LNCAP (cell line): ENCODE results near the gene PKP2.

Source experiments
- TF ChIP-seq, protein P1 (sequence below): fragments of 450-650 bp; IDR thresholded peaks from 2 replicates; pipeline ENCODE4 v1.5.1; 2017; ENCODE audit warnings: mild to moderate bottlenecking

Gene PKP2

DNA sequence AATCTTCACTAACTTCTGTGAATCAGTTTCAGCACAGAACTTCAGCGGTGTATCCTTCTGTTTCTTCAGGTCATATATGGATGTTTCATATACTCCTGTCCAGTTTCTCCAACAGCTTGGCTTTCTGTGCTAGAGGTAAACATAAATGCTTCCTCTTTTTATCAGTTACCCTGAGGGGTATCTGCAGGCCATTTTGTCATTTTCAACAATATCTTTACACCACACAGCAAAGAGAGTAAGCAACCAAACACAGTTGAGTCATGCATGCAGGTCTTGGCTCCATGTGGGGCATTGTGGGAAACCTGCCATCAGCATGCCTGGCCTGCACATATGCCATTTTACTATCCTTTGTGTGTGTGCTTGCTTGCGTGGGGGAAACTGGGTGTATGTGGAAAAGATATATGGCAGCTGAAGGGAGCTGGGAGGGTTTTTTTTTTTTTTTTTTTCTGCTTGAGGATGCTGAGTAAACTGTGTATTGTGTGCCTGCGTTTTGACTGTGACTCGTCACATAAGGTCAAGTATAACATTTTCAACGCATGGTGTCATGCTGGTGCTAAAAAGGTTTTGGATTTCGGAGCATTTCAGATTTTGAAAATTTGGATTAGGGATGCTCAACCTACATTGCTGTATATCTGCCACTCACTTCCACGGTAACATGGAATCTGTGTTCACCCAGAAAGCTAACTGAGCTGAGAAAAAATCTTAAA, 84.7 kb downstream of the PKP2 start:
- TF ChIP-seq, protein P1, sequence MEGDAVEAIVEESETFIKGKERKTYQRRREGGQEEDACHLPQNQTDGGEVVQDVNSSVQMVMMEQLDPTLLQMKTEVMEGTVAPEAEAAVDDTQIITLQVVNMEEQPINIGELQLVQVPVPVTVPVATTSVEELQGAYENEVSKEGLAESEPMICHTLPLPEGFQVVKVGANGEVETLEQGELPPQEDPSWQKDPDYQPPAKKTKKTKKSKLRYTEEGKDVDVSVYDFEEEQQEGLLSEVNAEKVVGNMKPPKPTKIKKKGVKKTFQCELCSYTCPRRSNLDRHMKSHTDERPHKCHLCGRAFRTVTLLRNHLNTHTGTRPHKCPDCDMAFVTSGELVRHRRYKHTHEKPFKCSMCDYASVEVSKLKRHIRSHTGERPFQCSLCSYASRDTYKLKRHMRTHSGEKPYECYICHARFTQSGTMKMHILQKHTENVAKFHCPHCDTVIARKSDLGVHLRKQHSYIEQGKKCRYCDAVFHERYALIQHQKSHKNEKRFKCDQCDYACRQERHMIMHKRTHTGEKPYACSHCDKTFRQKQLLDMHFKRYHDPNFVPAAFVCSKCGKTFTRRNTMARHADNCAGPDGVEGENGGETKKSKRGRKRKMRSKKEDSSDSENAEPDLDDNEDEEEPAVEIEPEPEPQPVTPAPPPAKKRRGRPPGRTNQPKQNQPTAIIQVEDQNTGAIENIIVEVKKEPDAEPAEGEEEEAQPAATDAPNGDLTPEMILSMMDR: no peak

DNA sequence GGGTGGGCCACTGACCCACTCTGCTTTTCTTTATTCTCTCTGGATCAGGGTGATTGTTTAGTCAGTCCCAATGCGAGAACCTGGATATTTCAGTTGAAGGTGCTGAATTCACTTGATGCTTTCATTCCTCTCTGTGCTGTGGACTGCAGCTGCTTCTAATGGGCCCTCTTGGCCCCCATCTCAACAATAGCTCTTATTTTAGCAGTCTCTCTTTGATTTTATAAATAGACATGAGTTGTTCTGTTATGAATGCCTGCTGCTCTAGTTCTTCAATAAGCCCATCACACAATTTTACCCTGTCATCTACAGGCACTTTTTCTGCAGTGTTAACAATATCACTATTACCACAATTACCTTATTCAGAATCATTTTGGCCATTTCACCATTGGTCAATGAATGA, 86.7 kb downstream of the PKP2 start:
- TF ChIP-seq, protein P1: no peak

GRCh38 chr12:32809196-32809595, 87.4 kb downstream of the PKP2 start:
- TF ChIP-seq, protein P1: no peak

GRCh38 chr12:32804301-32804700, 92.3 kb downstream of the PKP2 start:
- TF ChIP-seq, protein P1: no peak

DNA sequence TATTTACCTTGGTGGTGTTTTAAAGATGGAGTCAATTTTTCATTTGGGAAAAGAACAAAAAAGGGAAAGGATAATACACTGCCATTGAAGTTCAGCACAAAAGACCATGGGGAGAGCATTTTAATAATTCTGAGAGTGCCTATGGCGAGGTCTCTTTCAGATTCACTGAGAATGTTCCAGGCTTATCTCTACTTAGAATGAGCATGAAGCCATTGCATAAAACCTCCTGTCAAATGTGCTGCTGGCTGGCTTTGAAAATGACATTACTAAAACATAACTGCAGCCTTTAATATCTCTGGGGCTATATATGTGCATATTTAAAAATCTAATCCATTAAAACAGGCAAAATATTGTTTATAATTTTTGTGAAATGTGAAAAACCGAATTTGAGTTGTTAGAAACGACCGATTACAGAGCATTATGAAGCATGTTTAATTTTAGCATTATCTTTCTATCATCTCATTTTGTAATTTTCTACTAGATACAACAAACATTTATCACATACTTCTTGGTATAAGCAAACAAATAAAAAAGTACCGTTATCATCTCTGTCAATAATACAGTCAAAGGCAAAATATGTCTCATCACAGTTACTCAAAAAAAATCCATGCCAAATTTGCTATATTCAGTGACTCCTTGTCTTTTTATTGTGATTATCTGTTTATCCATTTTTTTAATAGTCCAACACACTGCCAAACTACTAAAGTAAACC, 95.2 kb downstream of the PKP2 start:
- TF ChIP-seq, protein P1: no peak

DNA sequence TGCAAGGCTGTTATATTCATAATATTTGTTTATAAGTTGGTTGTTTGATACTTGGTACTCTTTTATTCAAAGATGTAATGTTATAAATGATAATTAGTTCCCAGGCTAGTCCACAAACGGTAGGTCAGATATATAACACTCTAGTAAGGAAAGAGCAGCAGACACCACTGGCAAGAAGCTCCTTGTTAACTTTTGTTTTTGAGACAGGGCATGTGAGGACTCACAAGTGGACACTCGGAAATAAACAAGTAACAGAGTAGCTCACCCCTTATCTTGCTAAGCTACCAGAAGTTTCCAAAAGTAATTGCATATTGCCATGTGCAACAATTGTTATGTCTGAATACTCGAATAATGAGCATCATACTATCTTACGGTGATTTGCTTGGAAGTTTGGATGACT, 102.3 kb downstream of the PKP2 start:
- TF ChIP-seq, protein P1: no peak

- TF ChIP-seq, protein P1: no peak
Measured at GRCh38 chr12:32789916-32790315, 106.7 kb downstream of the PKP2 start.
